Liver (tissue), 9 donors: Measurements from ENCODE around the gene BTBD6. TPM values are rescaled to one million over a fixed set of nuclear protein-coding genes. Genes with fewer than 3 reads are reported as not detected.

Experiments
- DNase-seq: peaks from one replicate; pipeline ENCODE4 v3.0.0-alpha.2; 2017; ENCODE audit warnings: low spot score
- H3K27ac ChIP-seq, 2 donors: one replicate each; pipeline ENCODE4 v1.7.0; 2013; ENCODE audit warnings: inconsistent platforms in 2 of 2, low read length in 2 of 2, control low read depth in 1 of 2, low read depth in 1 of 2, mild to moderate bottlenecking in 1 of 2
- H3K27me3 ChIP-seq, 4 donors: one replicate each; pipeline versions ENCODE4 v1.6.1 to v1.7.0; 2013; ENCODE audit warnings: low read length in 3 of 4, inconsistent platforms in 1 of 4, mild to moderate bottlenecking in 1 of 4, moderate library complexity in 1 of 4; ENCODE audit not compliant: control insufficient read depth in 4 of 4, insufficient read depth in 4 of 4
- H3K36me3 ChIP-seq, 4 donors: one replicate each; pipeline versions ENCODE4 v1.6.1 to v1.7.0; 2013; ENCODE audit warnings: low read length in 3 of 4, mild to moderate bottlenecking in 3 of 4, low read depth in 1 of 4, moderate library complexity in 1 of 4; ENCODE audit not compliant: control insufficient read depth in 4 of 4, insufficient read depth in 3 of 4
- H3K4me1 ChIP-seq, 4 donors: one replicate each; pipeline versions ENCODE4 v1.6.1 to v1.7.0; 2013; ENCODE audit warnings: low read length in 3 of 4, mild to moderate bottlenecking in 3 of 4, moderate library complexity in 1 of 4; ENCODE audit not compliant: control insufficient read depth in 4 of 4, insufficient read depth in 4 of 4
- H3K4me3 ChIP-seq, 3 donors: one replicate each; pipeline versions ENCODE4 v1.6.1 to v1.7.0; 2013; ENCODE audit warnings: low read length in 3 of 3, control low read depth in 1 of 3, low read depth in 1 of 3, mild to moderate bottlenecking in 1 of 3
- H3K9ac ChIP-seq, 2 donors: one replicate each; pipeline ENCODE4 v1.7.0; 2013; ENCODE audit warnings: low read length in 2 of 2, mild to moderate bottlenecking in 2 of 2, moderate library complexity in 2 of 2, control low read depth in 1 of 2, low read depth in 1 of 2
- H3K9me3 ChIP-seq, 4 donors: one replicate each; pipeline versions ENCODE4 v1.6.1 to v1.7.0; 2013; ENCODE audit warnings: low read length in 3 of 4; ENCODE audit not compliant: control insufficient read depth in 4 of 4
- EGR1 ChIP-seq, 2 donors: IDR thresholded peaks; 2 replicates each; pipeline ENCODE4 v1.6.1; 2016 to 2018; ENCODE audit warnings: antibody characterized with exemption in 2 of 2, low read depth in 2 of 2
- FOXA1 ChIP-seq: IDR thresholded peaks from 2 replicates; pipeline ENCODE4 v1.6.1; 2016; ENCODE audit warnings: antibody characterized with exemption
- FOXA2 ChIP-seq: IDR thresholded peaks from 2 replicates; pipeline ENCODE4 v1.6.1; 2016; ENCODE audit warnings: antibody characterized with exemption
- GABPA ChIP-seq, 2 donors: IDR thresholded peaks in 1 of 2; conservative IDR thresholded peaks in 1 of 2; 2 replicates each; pipeline ENCODE4 v1.6.1; 2016; ENCODE audit warnings: antibody characterized with exemption in 2 of 2, mild to moderate bottlenecking in 1 of 2, moderate library complexity in 1 of 2
- HNF4A ChIP-seq, 2 donors: conservative IDR thresholded peaks; 2 replicates each; pipeline ENCODE4 v1.6.1; 2016; ENCODE audit warnings: antibody characterized with exemption in 2 of 2, mild to moderate bottlenecking in 2 of 2
- HNF4G ChIP-seq: IDR thresholded peaks from 2 replicates; pipeline ENCODE4 v1.6.1; 2016; ENCODE audit warnings: antibody characterized with exemption
- JUND ChIP-seq, 2 donors: IDR thresholded peaks; 2 replicates each; pipeline ENCODE4 v1.6.1; 2016; ENCODE audit warnings: antibody characterized with exemption in 2 of 2
- MAX ChIP-seq: IDR thresholded peaks from 2 replicates; pipeline ENCODE4 v1.6.1; 2016; ENCODE audit warnings: antibody characterized with exemption
- NR2F2 ChIP-seq: IDR thresholded peaks from 2 replicates; pipeline ENCODE4 v1.6.1; 2016; ENCODE audit warnings: antibody characterized with exemption
- RAD21 ChIP-seq, 2 donors: IDR thresholded peaks; 2 replicates each; pipeline ENCODE4 v1.6.1; 2016; ENCODE audit warnings: antibody characterized with exemption in 2 of 2, mild to moderate bottlenecking in 2 of 2
- RXRA ChIP-seq, 2 donors: IDR thresholded peaks; 2 replicates each; pipeline ENCODE4 v1.6.1; 2017 to 2018; ENCODE audit warnings: antibody characterized with exemption in 2 of 2, mild to moderate bottlenecking in 1 of 2
- SP1 ChIP-seq: IDR thresholded peaks from 2 replicates; pipeline ENCODE4 v1.6.1; 2018; ENCODE audit warnings: antibody characterized with exemption, mild to moderate bottlenecking
- TAF1 ChIP-seq: conservative IDR thresholded peaks from 2 replicates; pipeline ENCODE4 v1.6.1; 2016; ENCODE audit warnings: antibody characterized with exemption, mild to moderate bottlenecking
- YY1 ChIP-seq: IDR thresholded peaks from 2 replicates; pipeline ENCODE4 v1.6.1; 2016; ENCODE audit warnings: antibody characterized with exemption, mild to moderate bottlenecking
- ZBTB33 ChIP-seq: IDR thresholded peaks from 2 replicates; pipeline ENCODE4 v1.6.1; 2016; ENCODE audit warnings: antibody characterized with exemption
- WGBS: extraction: QIAGEN DNeasy Blood & Tissue Kit; methylation state at CpG from one replicate; pipeline ENCODE4 v1.1.7; 2013; 5-methylcytosine and 5-hydroxymethylcytosine counted together
- polyA plus RNA-seq, 2 donors: library from polyadenylated mRNA; stranded (reverse) in 1 of 2; unstranded in 1 of 2; fragments of 200-250 nt in 1 of 2; fragments of >200 nt in 1 of 2; fragmentation: Nextera tagmentation in 1 of 2; extraction: Ambion mirVana in 1 of 2; gene quantifications; one replicate each; pipeline versions ENCODE4 v1.2.1 to v1.2.3, GENCODE V29; 2013 to 2015
- total RNA-seq, 2 donors: library from RNA; depleted of rRNA; stranded (reverse); fragments of >200 nt; gene quantifications; one replicate each; pipeline ENCODE4 v1.2.3, GENCODE V29; 2014
- TF ChIP-seq, protein P1 (sequence below): fragments of 150-350 bp; IDR thresholded peaks from 2 replicates; pipeline ENCODE4 v1.5.1; 2017; ENCODE audit warnings: improper control_type of control experiment, low read depth, low read length; ENCODE audit not compliant: missing input control
- TF ChIP-seq, protein P2 (sequence below): IDR thresholded peaks from 2 replicates; pipeline ENCODE4 v1.6.1; 2016; ENCODE audit warnings: antibody characterized with exemption
- TF ChIP-seq, protein P3 (sequence below): IDR thresholded peaks from 2 replicates; pipeline ENCODE4 v1.6.1; 2016; ENCODE audit warnings: antibody characterized with exemption, mild to moderate bottlenecking
- donor health status: healthy.
- donor health status: healthy.
- donor health status: healthy.
- donor health status: healthy.
- donor health status: healthy.

BTBD6 gene
- total and polyA plus RNA-seq, 4 donors, result 5.8 to 18.1 (median 16.7) TPM

GRCh38 chr14:105283028-105283427 is 34.7 kb downstream of the BTBD6 start:
- H3K36me3 ChIP-seq, result no peaks in the 10 kb centered on the region
- WGBS, result 86% methylated on average over 10 of the region's 10 CpGs
- H3K9me3 ChIP-seq, result no peaks in the 10 kb centered on the region
- no peak for DNase-seq
- no peak overlapping the region for H3K27ac ChIP-seq
- no peak overlapping the region for H3K4me3 ChIP-seq
- peaks cover 16 to 41% (median 30%) of the 10 kb centered on the region in 4 donors for H3K4me1 ChIP-seq
- H3K9ac ChIP-seq, result no peak overlapping the region
- no peaks in the 10 kb centered on the region for H3K27me3 ChIP-seq
- TF ChIP-seq FOXA2 (no peak), JUND (IDR thresholded peaks at IDR 0.05) (no peak), NR2F2 (no peak), RXRA (IDR thresholded peaks at IDR 0.05) (no peak), MAX (no peak), TAF1 (no peak), HNF4G (no peak), GABPA (IDR thresholded peaks at IDR 0.05 in 1 of 2, conservative IDR thresholded peaks at IDR 0.05 in 1 of 2) (no peak), EGR1 (IDR thresholded peaks at IDR 0.05; ENCODE audit: low read depth in 2 of 2) (no peak), YY1 (no peak)
- TF ChIP-seq, protein P1, sequence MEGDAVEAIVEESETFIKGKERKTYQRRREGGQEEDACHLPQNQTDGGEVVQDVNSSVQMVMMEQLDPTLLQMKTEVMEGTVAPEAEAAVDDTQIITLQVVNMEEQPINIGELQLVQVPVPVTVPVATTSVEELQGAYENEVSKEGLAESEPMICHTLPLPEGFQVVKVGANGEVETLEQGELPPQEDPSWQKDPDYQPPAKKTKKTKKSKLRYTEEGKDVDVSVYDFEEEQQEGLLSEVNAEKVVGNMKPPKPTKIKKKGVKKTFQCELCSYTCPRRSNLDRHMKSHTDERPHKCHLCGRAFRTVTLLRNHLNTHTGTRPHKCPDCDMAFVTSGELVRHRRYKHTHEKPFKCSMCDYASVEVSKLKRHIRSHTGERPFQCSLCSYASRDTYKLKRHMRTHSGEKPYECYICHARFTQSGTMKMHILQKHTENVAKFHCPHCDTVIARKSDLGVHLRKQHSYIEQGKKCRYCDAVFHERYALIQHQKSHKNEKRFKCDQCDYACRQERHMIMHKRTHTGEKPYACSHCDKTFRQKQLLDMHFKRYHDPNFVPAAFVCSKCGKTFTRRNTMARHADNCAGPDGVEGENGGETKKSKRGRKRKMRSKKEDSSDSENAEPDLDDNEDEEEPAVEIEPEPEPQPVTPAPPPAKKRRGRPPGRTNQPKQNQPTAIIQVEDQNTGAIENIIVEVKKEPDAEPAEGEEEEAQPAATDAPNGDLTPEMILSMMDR, result no peak
- TF ChIP-seq, protein P2, sequence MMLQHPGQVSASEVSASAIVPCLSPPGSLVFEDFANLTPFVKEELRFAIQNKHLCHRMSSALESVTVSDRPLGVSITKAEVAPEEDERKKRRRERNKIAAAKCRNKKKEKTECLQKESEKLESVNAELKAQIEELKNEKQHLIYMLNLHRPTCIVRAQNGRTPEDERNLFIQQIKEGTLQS, result no peak

DNA sequence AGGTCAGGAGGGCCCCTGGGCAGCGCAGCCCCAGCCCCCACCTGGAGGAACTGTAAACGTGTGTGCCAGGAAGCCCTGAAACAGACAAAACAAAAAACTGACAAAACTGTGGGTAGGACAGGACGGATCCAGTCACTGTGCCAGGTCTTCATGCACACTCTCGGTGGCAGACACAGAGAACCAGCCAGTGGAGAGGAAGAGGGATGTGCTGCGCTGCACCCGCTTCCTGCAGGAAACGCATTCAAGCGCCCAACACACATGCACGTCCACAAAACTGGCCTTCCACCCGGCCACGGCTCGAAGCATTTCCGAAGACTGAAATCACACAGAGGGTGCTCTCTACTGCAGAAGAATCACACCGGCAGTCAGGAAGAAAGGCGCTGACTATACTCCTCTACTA is 35.6 kb downstream of the BTBD6 start:
- DNase-seq, result no peak
- no peaks in the 10 kb centered on the region for H3K9me3 ChIP-seq
- no peaks in the 10 kb centered on the region for H3K27me3 ChIP-seq
- H3K9ac ChIP-seq, result no peak overlapping the region
- H3K4me1 ChIP-seq, result peaks cover 16 to 41% (median 30%) of the 10 kb centered on the region in 4 donors
- H3K36me3 ChIP-seq, result no peaks in the 10 kb centered on the region
- H3K27ac ChIP-seq, result no peak overlapping the region
- no peak overlapping the region for H3K4me3 ChIP-seq
- 71% methylated on average over 15 of the region's 15 CpGs for WGBS
- TF ChIP-seq YY1, result no peak

DNA sequence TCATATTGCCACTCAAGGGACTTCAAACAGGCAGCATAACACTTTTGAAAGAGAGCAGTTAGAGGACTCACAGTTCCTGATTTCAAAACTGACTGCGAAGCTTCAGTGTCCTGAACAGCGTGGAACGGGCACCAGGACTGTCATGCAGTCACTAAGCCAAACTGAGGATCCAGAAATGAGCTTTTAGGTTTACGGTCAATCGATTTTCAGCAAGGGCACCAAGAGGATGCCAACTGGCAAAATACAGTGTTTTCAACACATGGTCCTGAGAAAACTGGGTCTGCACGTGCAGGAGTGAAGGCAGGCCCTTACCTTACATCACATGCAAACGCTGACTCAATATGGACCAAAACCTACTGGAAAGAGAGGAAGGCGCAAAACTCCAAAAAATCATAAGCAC is 36.8 kb downstream of the BTBD6 start:
- no peak for DNase-seq
- H3K36me3 ChIP-seq, result no peaks in the 10 kb centered on the region
- WGBS, result 41% methylated on average over 8 of the region's 8 CpGs
- H3K4me3 ChIP-seq, result no peak overlapping the region
- peak overlapping the region; percentile 72 to 77 for H3K27ac ChIP-seq
- H3K27me3 ChIP-seq, result no peaks in the 10 kb centered on the region
- H3K9me3 ChIP-seq, result no peaks in the 10 kb centered on the region
- peaks cover 16 to 43% (median 30%) of the 10 kb centered on the region in 4 donors for H3K4me1 ChIP-seq
- no peak overlapping the region for H3K9ac ChIP-seq
- TF ChIP-seq TAF1, result no peak
- no peak for TF ChIP-seq FOXA2
- TF ChIP-seq RXRA (IDR thresholded peaks at IDR 0.05), result peak; percentile 48 to 97
- TF ChIP-seq FOXA1, result peak; percentile 16
- TF ChIP-seq ZBTB33, result no peak
- TF ChIP-seq EGR1 (IDR thresholded peaks at IDR 0.05; ENCODE audit: low read depth in 2 of 2), result peak in 1 of 2 donors; percentile 27
- TF ChIP-seq GABPA (IDR thresholded peaks at IDR 0.05 in 1 of 2, conservative IDR thresholded peaks at IDR 0.05 in 1 of 2), result peak in 1 of 2 donors; percentile 58
- TF ChIP-seq, protein P1, result no peak
- peak; percentile 62 for TF ChIP-seq YY1
- peak in 1 of 2 donors; percentile 79 for TF ChIP-seq JUND (IDR thresholded peaks at IDR 0.05)
- TF ChIP-seq RAD21 (IDR thresholded peaks at IDR 0.05), result no peak
- peak; percentile 9 to 85 for TF ChIP-seq HNF4A (conservative IDR thresholded peaks at IDR 0.05)
- TF ChIP-seq, protein P3, sequence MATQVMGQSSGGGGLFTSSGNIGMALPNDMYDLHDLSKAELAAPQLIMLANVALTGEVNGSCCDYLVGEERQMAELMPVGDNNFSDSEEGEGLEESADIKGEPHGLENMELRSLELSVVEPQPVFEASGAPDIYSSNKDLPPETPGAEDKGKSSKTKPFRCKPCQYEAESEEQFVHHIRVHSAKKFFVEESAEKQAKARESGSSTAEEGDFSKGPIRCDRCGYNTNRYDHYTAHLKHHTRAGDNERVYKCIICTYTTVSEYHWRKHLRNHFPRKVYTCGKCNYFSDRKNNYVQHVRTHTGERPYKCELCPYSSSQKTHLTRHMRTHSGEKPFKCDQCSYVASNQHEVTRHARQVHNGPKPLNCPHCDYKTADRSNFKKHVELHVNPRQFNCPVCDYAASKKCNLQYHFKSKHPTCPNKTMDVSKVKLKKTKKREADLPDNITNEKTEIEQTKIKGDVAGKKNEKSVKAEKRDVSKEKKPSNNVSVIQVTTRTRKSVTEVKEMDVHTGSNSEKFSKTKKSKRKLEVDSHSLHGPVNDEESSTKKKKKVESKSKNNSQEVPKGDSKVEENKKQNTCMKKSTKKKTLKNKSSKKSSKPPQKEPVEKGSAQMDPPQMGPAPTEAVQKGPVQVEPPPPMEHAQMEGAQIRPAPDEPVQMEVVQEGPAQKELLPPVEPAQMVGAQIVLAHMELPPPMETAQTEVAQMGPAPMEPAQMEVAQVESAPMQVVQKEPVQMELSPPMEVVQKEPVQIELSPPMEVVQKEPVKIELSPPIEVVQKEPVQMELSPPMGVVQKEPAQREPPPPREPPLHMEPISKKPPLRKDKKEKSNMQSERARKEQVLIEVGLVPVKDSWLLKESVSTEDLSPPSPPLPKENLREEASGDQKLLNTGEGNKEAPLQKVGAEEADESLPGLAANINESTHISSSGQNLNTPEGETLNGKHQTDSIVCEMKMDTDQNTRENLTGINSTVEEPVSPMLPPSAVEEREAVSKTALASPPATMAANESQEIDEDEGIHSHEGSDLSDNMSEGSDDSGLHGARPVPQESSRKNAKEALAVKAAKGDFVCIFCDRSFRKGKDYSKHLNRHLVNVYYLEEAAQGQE, result peak; percentile 60
- no peak for TF ChIP-seq NR2F2
- TF ChIP-seq SP1, result no peak
